RCC 7860 (cell line): ENCODE results near the gene MTARC1.
A peak's percentile ranks its signal among the peaks of the same experiment; 100 is the strongest.

ENCODE experiments used
- DNase-seq: peaks from one replicate; pipeline ENCODE4 v3.0.0-alpha.2; 2015; ENCODE audit warnings: low spot score
- FAIRE-seq: peaks from 2 replicates; lab custom pipeline; 2012; peaks lifted over from hg19 to GRCh38; lab: Jason Lieb, UNC

Gene MTARC1

GRCh38 chr1:220803401-220804201 is 16.9 kb downstream of the MTARC1 start:
- DNase-seq (peak; percentile 18), FAIRE-seq (peak; percentile 49)

- DNase-seq (no peak), FAIRE-seq (no peak)
Observed at GRCh38 chr1:220804202-220804586, 17.5 kb downstream of the MTARC1 start.

- FAIRE-seq = no peak
- no peak for DNase-seq
Observed at GRCh38 chr1:220806408-220806807, 19.7 kb downstream of the MTARC1 start.

GRCh38 chr1:220807726-220808125 is 21.0 kb downstream of the MTARC1 start:
- DNase-seq (no peak), FAIRE-seq (no peak)

- peak; percentile 11 for DNase-seq
- FAIRE-seq = no peak
Observed at GRCh38 chr1:220808345-220809186, 21.9 kb downstream of the MTARC1 start.

- no peak for DNase-seq
- FAIRE-seq = no peak
Observed at GRCh38 chr1:220809187-220809550, 22.5 kb downstream of the MTARC1 start.

GRCh38 chr1:220809704-220810103 is 23.0 kb downstream of the MTARC1 start:
- FAIRE-seq (no peak), DNase-seq (no peak)

- DNase-seq (peak; percentile 71), FAIRE-seq (peak; percentile 82)
Observed at GRCh38 chr1:220810179-220810653, 23.5 kb downstream of the MTARC1 start.

GRCh38 chr1:220810963-220811362 is 24.2 kb downstream of the MTARC1 start:
- FAIRE-seq = no peak
- no peak for DNase-seq

GRCh38 chr1:220811695-220812094 is 25.0 kb downstream of the MTARC1 start:
- DNase-seq (no peak), FAIRE-seq (no peak)

GRCh38 chr1:220812308-220812707 is 25.6 kb downstream of the MTARC1 start:
- no peak for FAIRE-seq
- DNase-seq = no peak

GRCh38 chr1:220813013-220813412 is 26.3 kb downstream of the MTARC1 start:
- DNase-seq (no peak), FAIRE-seq (no peak)

- no peak for DNase-seq
- no peak for FAIRE-seq
Observed at GRCh38 chr1:220815409-220815808, 28.7 kb downstream of the MTARC1 start.

GRCh38 chr1:220817907-220818306 is 31.2 kb downstream of the MTARC1 start:
- FAIRE-seq = no peak
- DNase-seq = no peak

- FAIRE-seq (no peak), DNase-seq (no peak)
Observed at GRCh38 chr1:220818421-220819173, 31.9 kb downstream of the MTARC1 start.

- DNase-seq (no peak), FAIRE-seq (no peak)
Observed at GRCh38 chr1:220819467-220820026, 32.8 kb downstream of the MTARC1 start.

- DNase-seq (no peak), FAIRE-seq (no peak)
Observed at GRCh38 chr1:220824031-220824989, 37.6 kb downstream of the MTARC1 start.

- FAIRE-seq = no peak
- DNase-seq = no peak
Observed at GRCh38 chr1:220825819-220826551, 39.3 kb downstream of the MTARC1 start.

GRCh38 chr1:220826729-220827128 is 40.0 kb downstream of the MTARC1 start:
- no peak for DNase-seq

More at GRCh38 chr1:220826729-220827128, 40.0 kb downstream of the MTARC1 start:
- no peak for FAIRE-seq
